GM12873 (cell line): ENCODE data around the gene ST6GAL2.

Experiments
- TF ChIP-seq, protein P1 (sequence below): IDR thresholded peaks from 2 replicates; pipeline ENCODE4 v1.5.1; 2012; ENCODE audit warnings: low read depth, mild to moderate bottlenecking, moderate library complexity, low read length, control low read depth; ENCODE audit not compliant: insufficient read depth; ENCODE audit errors: missing control alignments

The ST6GAL2 gene

DNA sequence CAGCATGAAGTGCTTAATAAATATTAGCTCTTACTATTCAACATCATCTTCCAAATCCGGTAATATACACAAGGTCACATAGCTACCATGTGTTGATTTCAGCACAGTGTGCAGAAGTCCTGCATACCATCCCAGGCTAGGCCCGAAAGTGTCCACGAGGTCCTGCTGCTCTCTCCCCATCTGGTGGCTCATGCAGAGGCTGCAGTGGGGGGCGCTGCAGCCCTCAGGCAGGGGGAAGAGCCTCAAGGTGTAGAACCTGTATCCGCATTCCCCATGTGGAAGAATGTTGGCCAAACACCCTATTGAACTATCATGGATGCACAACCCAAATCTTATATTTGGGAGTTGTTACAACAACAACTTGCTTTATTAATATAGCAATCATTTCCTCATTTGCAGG, 88.5 kb downstream of the ST6GAL2 start:
- TF ChIP-seq, protein P1, sequence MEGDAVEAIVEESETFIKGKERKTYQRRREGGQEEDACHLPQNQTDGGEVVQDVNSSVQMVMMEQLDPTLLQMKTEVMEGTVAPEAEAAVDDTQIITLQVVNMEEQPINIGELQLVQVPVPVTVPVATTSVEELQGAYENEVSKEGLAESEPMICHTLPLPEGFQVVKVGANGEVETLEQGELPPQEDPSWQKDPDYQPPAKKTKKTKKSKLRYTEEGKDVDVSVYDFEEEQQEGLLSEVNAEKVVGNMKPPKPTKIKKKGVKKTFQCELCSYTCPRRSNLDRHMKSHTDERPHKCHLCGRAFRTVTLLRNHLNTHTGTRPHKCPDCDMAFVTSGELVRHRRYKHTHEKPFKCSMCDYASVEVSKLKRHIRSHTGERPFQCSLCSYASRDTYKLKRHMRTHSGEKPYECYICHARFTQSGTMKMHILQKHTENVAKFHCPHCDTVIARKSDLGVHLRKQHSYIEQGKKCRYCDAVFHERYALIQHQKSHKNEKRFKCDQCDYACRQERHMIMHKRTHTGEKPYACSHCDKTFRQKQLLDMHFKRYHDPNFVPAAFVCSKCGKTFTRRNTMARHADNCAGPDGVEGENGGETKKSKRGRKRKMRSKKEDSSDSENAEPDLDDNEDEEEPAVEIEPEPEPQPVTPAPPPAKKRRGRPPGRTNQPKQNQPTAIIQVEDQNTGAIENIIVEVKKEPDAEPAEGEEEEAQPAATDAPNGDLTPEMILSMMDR, result no peak

DNA sequence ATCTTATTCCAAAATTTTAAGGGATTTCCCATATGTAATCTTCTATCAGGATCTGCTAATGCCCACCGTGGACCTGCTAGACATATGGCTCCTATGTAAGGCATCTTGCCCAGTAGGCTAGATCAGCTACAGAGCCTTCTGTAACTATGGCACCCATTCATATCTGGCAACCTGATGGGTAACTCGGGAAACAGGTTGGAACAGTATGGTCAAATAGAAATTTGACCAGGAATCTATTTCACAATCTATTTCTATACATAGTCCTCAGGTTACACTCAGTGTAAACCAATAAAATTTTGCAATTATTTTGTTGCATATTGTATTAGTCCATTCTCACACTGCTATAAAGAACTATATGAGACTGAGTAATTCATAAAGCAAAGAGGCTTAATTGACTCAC, 93.3 kb downstream of the ST6GAL2 start:
- TF ChIP-seq, protein P1, result no peak

DNA sequence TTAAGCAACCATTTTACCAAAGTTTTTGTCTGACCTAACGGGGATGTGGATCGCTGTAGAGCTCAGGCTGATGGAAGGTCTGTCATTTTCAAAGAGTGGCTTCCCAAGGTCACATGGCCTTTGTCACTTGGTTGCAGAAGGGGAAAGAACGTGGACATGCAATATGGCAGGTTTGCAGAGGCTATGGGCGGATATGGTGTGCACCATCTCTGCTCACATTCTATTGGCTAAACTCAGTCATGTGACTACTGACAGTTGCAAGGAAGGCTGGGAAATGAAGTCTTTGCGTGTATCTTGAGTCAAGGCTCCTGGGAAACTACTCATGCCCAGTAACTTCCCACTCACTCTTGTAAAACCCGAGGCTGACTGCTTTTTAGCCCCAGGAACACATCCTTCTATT, 96.8 kb downstream of the ST6GAL2 start:
- TF ChIP-seq, protein P1, result no peak

DNA sequence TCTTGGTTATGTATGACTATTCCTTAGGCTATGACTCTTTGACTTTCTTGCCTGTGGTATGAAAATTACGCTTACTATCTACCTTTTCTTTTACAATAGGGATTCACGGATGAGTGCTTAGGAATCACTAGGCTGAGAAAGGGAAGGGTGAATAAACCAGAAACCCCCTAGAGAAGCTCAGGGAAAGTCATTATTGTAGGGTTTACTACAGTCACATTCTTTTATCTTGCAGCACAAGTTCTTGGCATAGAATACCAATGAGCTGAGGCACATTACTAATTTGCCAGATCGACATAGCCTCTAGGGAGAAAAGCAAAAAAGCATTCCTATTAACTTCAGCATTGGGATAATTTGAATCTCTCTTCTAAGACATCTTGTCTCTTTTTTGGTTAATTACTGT, 103.3 kb downstream of the ST6GAL2 start:
- TF ChIP-seq, protein P1, result no peak

DNA sequence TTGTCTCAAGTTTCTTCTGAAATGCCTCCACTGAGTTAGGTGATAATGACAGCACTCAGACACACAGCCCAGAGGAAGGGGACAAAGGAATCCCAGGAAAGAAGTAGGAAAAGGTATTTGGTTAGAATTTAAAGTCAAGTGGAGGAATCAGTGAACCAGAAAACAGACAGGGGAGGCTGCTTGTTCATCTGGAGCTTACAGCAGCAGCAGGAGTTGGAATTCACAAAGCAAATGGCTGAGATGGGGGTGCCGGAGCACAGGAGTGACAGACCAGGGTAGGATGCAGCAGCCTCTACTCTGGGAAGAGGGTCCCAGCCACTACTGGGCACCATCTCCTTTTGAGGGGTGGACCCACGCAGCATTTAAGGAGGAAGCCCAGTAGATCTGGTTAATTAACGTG, 104.8 kb downstream of the ST6GAL2 start:
- TF ChIP-seq, protein P1, result no peak

DNA sequence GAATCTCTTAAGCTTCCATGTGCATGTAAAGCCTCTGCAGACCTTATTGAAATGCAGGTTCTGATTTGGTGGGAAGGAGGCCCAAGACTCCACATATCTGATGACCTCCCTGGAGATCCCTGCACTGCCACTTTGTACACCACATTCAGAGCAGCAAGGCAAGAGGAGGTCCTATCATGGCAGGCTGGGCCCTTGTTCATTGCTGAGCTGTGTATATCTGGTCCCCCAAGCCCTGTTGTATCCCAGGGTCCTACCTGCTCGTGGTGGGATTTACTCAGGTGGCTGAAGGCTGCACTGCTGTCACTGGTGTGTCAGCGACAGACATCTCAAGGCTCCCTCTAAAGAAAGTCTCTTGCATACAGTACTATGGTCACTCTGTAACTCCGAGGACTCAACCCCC, 114.2 kb downstream of the ST6GAL2 start:
- TF ChIP-seq, protein P1, result no peak

DNA sequence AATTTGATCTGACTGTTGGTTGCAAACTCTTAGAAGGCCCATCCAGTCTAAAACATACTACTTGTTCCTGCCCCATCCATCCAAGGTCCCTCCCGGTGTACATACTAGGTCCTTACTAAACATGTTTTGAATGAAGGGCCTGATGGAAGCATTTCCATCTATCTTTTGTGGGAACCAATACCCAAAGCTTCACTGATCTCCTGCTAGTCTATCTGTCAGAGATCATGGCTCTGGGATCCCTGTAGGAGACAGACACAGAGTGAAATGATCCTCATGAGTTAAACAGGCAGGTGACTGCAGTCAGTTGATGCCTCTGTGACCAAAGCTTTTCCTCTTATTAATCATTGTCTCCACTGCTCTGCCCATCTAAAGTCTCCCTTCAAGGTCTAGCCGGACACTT, 115.0 kb downstream of the ST6GAL2 start:
- TF ChIP-seq, protein P1, result no peak
